Measurements from ENCODE around the gene SMAD5.

Gene SMAD5

GRCh38 chr5:136215812-136216211 lies 83.2 kb downstream of the SMAD5 start:
- H3K4me3 ChIP-seq (ENCODE audit: low read depth, low read length, poor library complexity, severe bottlenecking) = no peak overlapping the region
- no peaks in the 10 kb centered on the region for H3F3A ChIP-seq (ENCODE audit: insufficient read depth, low read length)
- H2AFZ ChIP-seq (ENCODE audit: low read length) = no peak overlapping the region
- no peak overlapping the region for H3K9ac ChIP-seq (ENCODE audit: low read length)
- H3K4me2 ChIP-seq (ENCODE audit: low read length) = no peak overlapping the region
- TF ChIP-seq EZH2 (IDR thresholded peaks at IDR 0.05; ENCODE audit: borderline replicate concordance, low read length) = no peak
- TF ChIP-seq, protein P1, sequence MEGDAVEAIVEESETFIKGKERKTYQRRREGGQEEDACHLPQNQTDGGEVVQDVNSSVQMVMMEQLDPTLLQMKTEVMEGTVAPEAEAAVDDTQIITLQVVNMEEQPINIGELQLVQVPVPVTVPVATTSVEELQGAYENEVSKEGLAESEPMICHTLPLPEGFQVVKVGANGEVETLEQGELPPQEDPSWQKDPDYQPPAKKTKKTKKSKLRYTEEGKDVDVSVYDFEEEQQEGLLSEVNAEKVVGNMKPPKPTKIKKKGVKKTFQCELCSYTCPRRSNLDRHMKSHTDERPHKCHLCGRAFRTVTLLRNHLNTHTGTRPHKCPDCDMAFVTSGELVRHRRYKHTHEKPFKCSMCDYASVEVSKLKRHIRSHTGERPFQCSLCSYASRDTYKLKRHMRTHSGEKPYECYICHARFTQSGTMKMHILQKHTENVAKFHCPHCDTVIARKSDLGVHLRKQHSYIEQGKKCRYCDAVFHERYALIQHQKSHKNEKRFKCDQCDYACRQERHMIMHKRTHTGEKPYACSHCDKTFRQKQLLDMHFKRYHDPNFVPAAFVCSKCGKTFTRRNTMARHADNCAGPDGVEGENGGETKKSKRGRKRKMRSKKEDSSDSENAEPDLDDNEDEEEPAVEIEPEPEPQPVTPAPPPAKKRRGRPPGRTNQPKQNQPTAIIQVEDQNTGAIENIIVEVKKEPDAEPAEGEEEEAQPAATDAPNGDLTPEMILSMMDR (IDR thresholded peaks at IDR 0.05; ENCODE audit: low read length) = no peak
- no peaks in the 10 kb centered on the region for H3K36me3 ChIP-seq (ENCODE audit: insufficient read depth, low read length)
- no peaks in the 10 kb centered on the region for H3K79me2 ChIP-seq (ENCODE audit: insufficient read depth, low read length)
- H3K9me2 ChIP-seq (ENCODE audit: low read depth, low read length) = no peaks in the 10 kb centered on the region
- H3K9me3 ChIP-seq (ENCODE audit: low read length) = no peaks in the 10 kb centered on the region
- no peaks in the 10 kb centered on the region for H3K4me1 ChIP-seq (ENCODE audit: insufficient read depth, low read length, severe bottlenecking)
- H3K27me3 ChIP-seq (ENCODE audit: insufficient read depth, low read length) = no peaks in the 10 kb centered on the region
- no peaks in the 10 kb centered on the region for H4K20me1 ChIP-seq (ENCODE audit: insufficient read depth, low read length)
- H3K27ac ChIP-seq (ENCODE audit: low read depth, low read length, poor library complexity, severe bottlenecking) = no peak overlapping the region

GRCh38 chr5:136216230-136216629 lies 83.6 kb downstream of the SMAD5 start:
- no peaks in the 10 kb centered on the region for H3K9me3 ChIP-seq (ENCODE audit: low read length)
- no peak overlapping the region for H3K4me2 ChIP-seq (ENCODE audit: low read length)
- no peaks in the 10 kb centered on the region for H3K79me2 ChIP-seq (ENCODE audit: insufficient read depth, low read length)
- H3K4me3 ChIP-seq (ENCODE audit: low read depth, low read length, poor library complexity, severe bottlenecking) = no peak overlapping the region
- H3K27me3 ChIP-seq (ENCODE audit: insufficient read depth, low read length) = no peaks in the 10 kb centered on the region
- H3K9ac ChIP-seq (ENCODE audit: low read length) = no peak overlapping the region
- H3K36me3 ChIP-seq (ENCODE audit: insufficient read depth, low read length) = no peaks in the 10 kb centered on the region
- TF ChIP-seq, protein P1 (IDR thresholded peaks at IDR 0.05; ENCODE audit: low read length) = no peak
- no peak for TF ChIP-seq EZH2 (IDR thresholded peaks at IDR 0.05; ENCODE audit: borderline replicate concordance, low read length)
- no peaks in the 10 kb centered on the region for H4K20me1 ChIP-seq (ENCODE audit: insufficient read depth, low read length)
- H3K27ac ChIP-seq (ENCODE audit: low read depth, low read length, poor library complexity, severe bottlenecking) = no peak overlapping the region
- H3K9me2 ChIP-seq (ENCODE audit: low read depth, low read length) = no peaks in the 10 kb centered on the region
- no peak overlapping the region for H2AFZ ChIP-seq (ENCODE audit: low read length)
- H3K4me1 ChIP-seq (ENCODE audit: insufficient read depth, low read length, severe bottlenecking) = no peaks in the 10 kb centered on the region
- H3F3A ChIP-seq (ENCODE audit: insufficient read depth, low read length) = no peaks in the 10 kb centered on the region

DNA sequence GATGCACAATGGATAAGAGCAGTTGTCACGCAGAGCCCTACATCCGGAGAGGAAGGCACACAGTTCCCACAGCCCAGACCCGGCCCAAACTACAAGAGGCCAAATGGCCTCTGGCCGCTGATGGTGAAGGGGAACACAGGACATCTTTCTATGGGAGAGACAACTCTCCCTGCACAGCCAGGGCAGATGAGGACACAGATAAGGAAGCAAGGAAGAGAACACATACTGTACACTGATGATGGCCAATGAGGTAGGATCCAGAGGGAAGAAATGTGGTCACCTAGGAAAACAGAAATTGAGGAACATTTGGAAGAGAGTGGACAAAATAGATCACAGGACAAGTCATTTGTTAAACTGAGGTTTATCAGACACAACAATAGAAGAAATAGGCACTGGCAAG lies 88.7 kb downstream of the SMAD5 start:
- H3K36me3 ChIP-seq (ENCODE audit: insufficient read depth, low read length) = no peaks in the 10 kb centered on the region
- no peaks in the 10 kb centered on the region for H3K27me3 ChIP-seq (ENCODE audit: insufficient read depth, low read length)
- H3K4me2 ChIP-seq (ENCODE audit: low read length) = no peak overlapping the region
- H3K9me2 ChIP-seq (ENCODE audit: low read depth, low read length) = no peaks in the 10 kb centered on the region
- H3K4me3 ChIP-seq (ENCODE audit: low read depth, low read length, poor library complexity, severe bottlenecking) = no peak overlapping the region
- no peaks in the 10 kb centered on the region for H3F3A ChIP-seq (ENCODE audit: insufficient read depth, low read length)
- no peak overlapping the region for H3K27ac ChIP-seq (ENCODE audit: low read depth, low read length, poor library complexity, severe bottlenecking)
- TF ChIP-seq, protein P1 (IDR thresholded peaks at IDR 0.05; ENCODE audit: low read length) = no peak
- TF ChIP-seq EZH2 (IDR thresholded peaks at IDR 0.05; ENCODE audit: borderline replicate concordance, low read length) = no peak
- no peaks in the 10 kb centered on the region for H3K9me3 ChIP-seq (ENCODE audit: low read length)
- H3K9ac ChIP-seq (ENCODE audit: low read length) = no peak overlapping the region
- H2AFZ ChIP-seq (ENCODE audit: low read length) = no peak overlapping the region
- no peaks in the 10 kb centered on the region for H3K79me2 ChIP-seq (ENCODE audit: insufficient read depth, low read length)
- H3K4me1 ChIP-seq (ENCODE audit: insufficient read depth, low read length, severe bottlenecking) = no peaks in the 10 kb centered on the region
- no peaks in the 10 kb centered on the region for H4K20me1 ChIP-seq (ENCODE audit: insufficient read depth, low read length)
